HS-5 (cell line): ENCODE measurements around the gene EGFLAM.

Experiments used
- DNase-seq: peaks from one replicate; pipeline ENCODE4 v3.0.0-alpha.2; 2012; ENCODE audit warnings: low read depth

Gene EGFLAM

GRCh38 chr5:38420691-38421390 is 162.5 kb downstream of the EGFLAM start:
- peak; percentile 82 for DNase-seq

GRCh38 chr5:38422622-38423021 is 164.3 kb downstream of the EGFLAM start:
- DNase-seq: no peak

- DNase-seq: no peak
These were observed 165.2 kb downstream of the EGFLAM start for GRCh38 chr5:38423276-38424147.

GRCh38 chr5:38424148-38425060 is 166.0 kb downstream of the EGFLAM start:
- DNase-seq: no peak

- no peak for DNase-seq
These were observed 168.1 kb downstream of the EGFLAM start for GRCh38 chr5:38426490-38426889.

GRCh38 chr5:38426986-38427950 is 168.9 kb downstream of the EGFLAM start:
- DNase-seq: no peak

- no peak for DNase-seq
These were observed 173.0 kb downstream of the EGFLAM start for GRCh38 chr5:38431242-38431853.

GRCh38 chr5:38433160-38433861 is 175.0 kb downstream of the EGFLAM start:
- no peak for DNase-seq

- no peak for DNase-seq
These were observed 176.8 kb downstream of the EGFLAM start for GRCh38 chr5:38434966-38435705.

- DNase-seq: no peak
These were observed 180.4 kb downstream of the EGFLAM start for GRCh38 chr5:38438757-38439156.

- peak; percentile 89 for DNase-seq
These were observed 183.3 kb downstream of the EGFLAM start for GRCh38 chr5:38441453-38442246.

GRCh38 chr5:38442247-38442573 is 183.9 kb downstream of the EGFLAM start:
- no peak for DNase-seq

- DNase-seq: no peak
These were observed 185.0 kb downstream of the EGFLAM start for GRCh38 chr5:38443390-38443789.

GRCh38 chr5:38445374-38446028 is 187.1 kb downstream of the EGFLAM start:
- DNase-seq: no peak

- DNase-seq: no peak
These were observed 187.7 kb downstream of the EGFLAM start for GRCh38 chr5:38446029-38446522.

GRCh38 chr5:38447056-38447455 is 188.7 kb downstream of the EGFLAM start:
- no peak for DNase-seq

GRCh38 chr5:38447786-38448185 is 189.4 kb downstream of the EGFLAM start:
- DNase-seq: no peak
